ENCODE measurements around the gene HSPA13.

HSPA13 gene

GRCh38 chr21:14384453-14384852 is 1.5 kb upstream of the HSPA13 start:
- no peak overlapping the region for H3K4me3 ChIP-seq (ENCODE audit: low read depth, low read length)
- peaks cover 15% of the 10 kb centered on the region; the same call in 1 of the 2 replicates for H3K4me1 ChIP-seq (ENCODE audit: control insufficient read depth, insufficient read depth, low read length)
- TF ChIP-seq MYNN (tag by site-specific recombination; IDR thresholded peaks at IDR 0.05; ENCODE audit: borderline replicate concordance) (no peak), TRIM28 (IDR thresholded peaks at IDR 0.05; ENCODE audit: borderline replicate concordance, low read length) (no peak), ZNF521 (tag by site-specific recombination; IDR thresholded peaks at IDR 0.05) (no peak)
- ChIA-PET CTCF (interaction anchor here (0.6 kb wide), 1 partner anchor 19 kb away, joined by 3 read pairs; no protein-coding TSS in a partner anchor), POLR2A (no interaction called here)
- H3K9me3 ChIP-seq (ENCODE audit: control insufficient read depth, insufficient read depth, low read depth, low read length) = no peaks in the 10 kb centered on the region
- H3K27ac ChIP-seq (ENCODE audit: extremely low read depth, low read depth, low read length) = no peak overlapping the region
- H3K36me3 ChIP-seq (ENCODE audit: control insufficient read depth in 2 of 2, insufficient read depth in 1 of 2, low read length in 2 of 2) = peaks cover 9 to 16% of the 10 kb centered on the region in 2 experiments

GRCh38 chr21:14383596-14384180 is 742 bp upstream of the HSPA13 start:
- Histone ChIP-seq H3K9me3 (ENCODE audit: control insufficient read depth, insufficient read depth, low read depth, low read length) (no peaks in the 10 kb centered on the region), H3K36me3 (ENCODE audit: control insufficient read depth in 2 of 2, insufficient read depth in 1 of 2, low read length in 2 of 2) (peaks cover 13 to 22% of the 10 kb centered on the region in 2 experiments), H3K27ac (ENCODE audit: extremely low read depth, low read depth, low read length) (peak overlapping the region; percentile 47; the same call in 1 of the 2 replicates), H3K4me1 (ENCODE audit: control insufficient read depth, insufficient read depth, low read length) (peaks cover 15% of the 10 kb centered on the region; the same call in 1 of the 2 replicates), H3K4me3 (ENCODE audit: low read depth, low read length) (peak overlapping the region; percentile 60)
- ChIA-PET CTCF (interaction anchor here (0.6 to 1.6 kb wide), 3 partner anchors 12 to 77 kb away, joined by 3 read pairs; no protein-coding TSS in a partner anchor), POLR2A (interaction anchor here (0.6 to 1.2 kb wide), 7 partner anchors 9 to 1449 kb away, joined by 3 to 4 read pairs (median 3); no protein-coding TSS in a partner anchor)
- TF ChIP-seq PRDM1 (tag by site-specific recombination; IDR thresholded peaks at IDR 0.05) = peak; percentile 73
- 0 out of 2 replicates have a peak, but pooled peaks have one; percentile 34 for TF ChIP-seq ZFP37 (tag by site-specific recombination; IDR thresholded peaks at IDR 0.05)
- no peak for TF ChIP-seq ZNF521 (tag by site-specific recombination; IDR thresholded peaks at IDR 0.05)
- TF ChIP-seq ZNF394 (tag by site-specific recombination; IDR thresholded peaks at IDR 0.05; ENCODE audit: borderline replicate concordance) = peak; percentile 10; the same call in 1 of the 2 replicates
- peak; percentile 53; the same call in 1 of the 2 replicates for TF ChIP-seq ZBTB6 (tag by site-specific recombination; IDR thresholded peaks at IDR 0.05)

GRCh38 chr21:14382486-14382834 is 486 bp downstream of the HSPA13 start:
- peaks cover 15% of the 10 kb centered on the region; the same call in 1 of the 2 replicates for H3K4me1 ChIP-seq (ENCODE audit: control insufficient read depth, insufficient read depth, low read length)
- peak overlapping the region; percentile 46 for H3K27ac ChIP-seq (ENCODE audit: extremely low read depth, low read depth, low read length)
- H3K36me3 ChIP-seq (ENCODE audit: control insufficient read depth in 2 of 2, insufficient read depth in 1 of 2, low read length in 2 of 2) = peaks cover 26 to 33% of the 10 kb centered on the region in 2 experiments
- CTCF ChIA-PET = interaction anchor here (0.6 to 1.6 kb wide), 5 partner anchors 8 to 120 kb away, joined by 3 to 4 read pairs (median 3); no protein-coding TSS in a partner anchor
- no peaks in the 10 kb centered on the region for H3K9me3 ChIP-seq (ENCODE audit: control insufficient read depth, insufficient read depth, low read depth, low read length)
- TF ChIP-seq ZNF560 (tag by site-specific recombination; IDR thresholded peaks at IDR 0.05; ENCODE audit: borderline replicate concordance) = no peak
- peak; percentile 27; the same call in 1 of the 2 replicates for TF ChIP-seq ZFHX2 (tag by site-specific recombination; conservative IDR thresholded peaks at IDR 0.05)
- no peak for TF ChIP-seq OVOL3 (tag by site-specific recombination; IDR thresholded peaks at IDR 0.05)
- H3K4me3 ChIP-seq (ENCODE audit: low read depth, low read length) = peak overlapping the region; percentile 85
- POLR2A ChIA-PET = interaction anchor here (1.0 to 1.2 kb wide), 3 partner anchors 11 to 676 kb away, joined by 3 to 4 read pairs (median 3); no protein-coding TSS in a partner anchor

GRCh38 chr21:14376854-14377253 is 6.1 kb downstream of the HSPA13 start:
- H3K9me3 ChIP-seq (ENCODE audit: control insufficient read depth, insufficient read depth, low read depth, low read length) = no peaks in the 10 kb centered on the region
- CTCF ChIA-PET = interaction anchor here (0.8 kb wide), 1 partner anchor 44 kb away, joined by 4 read pairs; no protein-coding TSS in a partner anchor
- H3K36me3 ChIP-seq (ENCODE audit: control insufficient read depth in 2 of 2, insufficient read depth in 1 of 2, low read length in 2 of 2) = peaks cover 71 to 83% of the 10 kb centered on the region in 2 experiments
- POLR2A ChIA-PET = no interaction called here
- peaks cover 4% of the 10 kb centered on the region; the same call in 1 of the 2 replicates for H3K4me1 ChIP-seq (ENCODE audit: control insufficient read depth, insufficient read depth, low read length)
- no peak overlapping the region for H3K27ac ChIP-seq (ENCODE audit: extremely low read depth, low read depth, low read length)
- no peak overlapping the region for H3K4me3 ChIP-seq (ENCODE audit: low read depth, low read length)
- TF ChIP-seq KLF8 (tag by site-specific recombination; IDR thresholded peaks at IDR 0.05) (no peak), YY2 (tag by site-specific recombination; IDR thresholded peaks at IDR 0.05) (no peak), ZNF510 (tag by site-specific recombination; IDR thresholded peaks at IDR 0.05; ENCODE audit: insufficient replicate concordance) (no peak), ZNF560 (tag by site-specific recombination; IDR thresholded peaks at IDR 0.05; ENCODE audit: borderline replicate concordance) (no peak), ZSCAN5A (tag by site-specific recombination; IDR thresholded peaks at IDR 0.05) (no peak), ZFP41 (tag by site-specific recombination; IDR thresholded peaks at IDR 0.05; ENCODE audit: borderline replicate concordance) (no peak), ZNF639 (tag by site-specific recombination; IDR thresholded peaks at IDR 0.05) (no peak), ZNF362 (tag by site-specific recombination; IDR thresholded peaks at IDR 0.05) (no peak), ZNF292 (tag by site-specific recombination; IDR thresholded peaks at IDR 0.05; ENCODE audit: borderline replicate concordance, low read depth) (no peak)

Measured in HEK293 (cell line).